ENCODE measurements around the gene GCNT3.

The GCNT3 gene

DNA sequence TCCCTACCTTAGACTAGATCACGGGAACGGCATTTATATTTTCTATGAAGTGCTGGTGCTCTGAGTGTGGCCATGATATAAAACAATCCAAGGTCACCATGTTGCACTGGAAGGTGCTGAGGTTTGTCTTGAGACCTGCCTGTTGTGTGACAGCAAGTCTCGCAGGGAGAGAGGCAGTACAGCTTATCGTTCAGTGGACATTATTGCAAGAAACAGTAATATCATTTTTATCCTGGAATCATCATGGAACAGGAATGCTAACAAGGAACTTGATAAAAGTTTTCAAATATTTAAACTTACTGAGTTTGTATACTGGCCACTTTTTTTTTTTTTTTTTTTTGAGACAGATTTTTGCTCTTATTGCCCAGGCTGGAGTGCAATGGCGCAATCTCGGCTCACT, 40.0 kb upstream of the GCNT3 start:
- no peak for TF ChIP-seq CTCF (IDR thresholded peaks at IDR 0.05; ENCODE audit: insufficient read depth, low read depth, low read length, missing control alignments)
- no peak overlapping the region for H3K4me3 ChIP-seq (ENCODE audit: low read depth, low read length)
- DNase-seq (ENCODE audit: low read depth) = no peak

- no peak for TF ChIP-seq CTCF (IDR thresholded peaks at IDR 0.05; ENCODE audit: insufficient read depth, low read depth, low read length, missing control alignments)
- H3K4me3 ChIP-seq (ENCODE audit: low read depth, low read length) = no peak overlapping the region
- no peak for DNase-seq (ENCODE audit: low read depth)
These were observed 28.5 kb upstream of the GCNT3 start for GRCh38 chr15:59583088-59583487.

- TF ChIP-seq CTCF (IDR thresholded peaks at IDR 0.05; ENCODE audit: insufficient read depth, low read depth, low read length, missing control alignments) = no peak
- no peak overlapping the region for H3K4me3 ChIP-seq (ENCODE audit: low read depth, low read length)
- DNase-seq (ENCODE audit: low read depth) = no peak
These were observed 24.3 kb upstream of the GCNT3 start for GRCh38 chr15:59587085-59587826.

DNA sequence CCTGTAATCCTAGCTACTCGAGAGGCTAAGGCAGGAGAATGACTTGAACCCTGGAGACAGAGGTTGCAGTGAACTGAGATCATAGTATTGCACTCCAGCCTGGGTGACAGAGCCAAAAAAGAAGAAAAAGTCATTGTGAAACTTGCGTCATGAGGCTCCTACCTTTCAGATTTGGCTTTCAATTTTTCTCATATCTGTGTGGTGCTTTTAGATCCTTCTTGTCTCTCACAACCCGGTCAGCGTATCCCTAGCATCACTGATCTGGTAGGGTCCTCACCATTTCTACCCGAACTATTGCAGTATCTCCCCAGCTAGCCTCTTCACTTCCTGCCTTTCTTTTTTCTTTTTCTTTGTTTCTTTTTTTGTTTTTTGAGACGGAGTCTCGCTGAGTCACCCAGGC, 21.6 kb upstream of the GCNT3 start:
- no peak for TF ChIP-seq CTCF (IDR thresholded peaks at IDR 0.05; ENCODE audit: insufficient read depth, low read depth, low read length, missing control alignments)
- peak; percentile 68 for DNase-seq (ENCODE audit: low read depth)
- no peak overlapping the region; the same call in 1 of the 2 replicates for H3K4me3 ChIP-seq (ENCODE audit: low read depth, low read length)

DNA sequence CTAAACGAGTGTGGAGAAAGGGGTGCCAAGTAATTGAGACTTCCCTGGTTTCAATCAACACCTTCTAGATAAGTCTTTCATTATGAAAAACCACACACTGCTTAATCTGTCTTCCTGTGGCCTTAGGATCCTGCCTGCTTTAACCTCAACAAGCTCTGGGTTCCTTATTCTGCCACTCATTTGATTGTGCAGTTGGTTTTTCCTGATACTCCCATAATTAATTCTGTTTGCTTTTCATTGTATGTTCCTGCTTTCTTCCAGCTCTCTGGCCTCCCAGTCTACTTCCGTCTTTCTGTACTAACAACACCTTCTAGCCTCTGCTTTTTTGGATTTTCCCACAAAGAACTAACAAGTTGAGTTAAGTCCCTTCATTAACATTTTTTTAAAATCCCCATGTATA, 20.2 kb upstream of the GCNT3 start:
- DNase-seq (ENCODE audit: low read depth) = no peak

DNA sequence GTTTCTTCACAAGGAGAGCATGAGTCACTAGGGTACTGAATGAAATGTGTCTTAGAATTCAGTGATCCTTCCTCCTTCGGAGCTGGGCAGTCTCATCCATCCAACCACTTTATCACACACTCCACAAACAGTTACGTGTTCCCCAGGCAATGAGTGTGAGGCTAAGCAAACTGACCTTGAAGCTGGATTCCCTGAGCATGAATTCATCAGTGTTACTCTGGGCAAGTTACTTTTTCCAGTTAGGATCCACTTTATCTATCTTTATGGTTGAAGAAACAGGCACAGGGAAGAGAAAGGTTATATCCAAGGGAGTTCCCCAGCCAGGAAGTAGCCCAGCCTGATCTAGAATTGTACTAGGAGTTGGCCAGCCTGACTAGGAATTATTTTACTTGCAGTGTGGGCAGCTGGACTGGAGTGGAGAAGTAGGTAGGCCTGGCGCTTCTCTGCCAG, 17.1 kb upstream of the GCNT3 start:
- no peak for TF ChIP-seq CTCF (IDR thresholded peaks at IDR 0.05; ENCODE audit: insufficient read depth, low read depth, low read length, missing control alignments)
- no peak overlapping the region for H3K4me3 ChIP-seq (ENCODE audit: low read depth, low read length)
- no peak for DNase-seq (ENCODE audit: low read depth)

More for the DNA sequence above, 20.2 kb upstream of the GCNT3 start:
- no peak for TF ChIP-seq CTCF (IDR thresholded peaks at IDR 0.05; ENCODE audit: insufficient read depth, low read depth, low read length, missing control alignments)
- H3K4me3 ChIP-seq (ENCODE audit: low read depth, low read length) = no peak overlapping the region

- H3K4me3 ChIP-seq (ENCODE audit: low read depth, low read length) = no peak overlapping the region
- no peak for TF ChIP-seq CTCF (IDR thresholded peaks at IDR 0.05; ENCODE audit: insufficient read depth, low read depth, low read length, missing control alignments)
- no peak for DNase-seq (ENCODE audit: low read depth)
These were observed 16.6 kb upstream of the GCNT3 start for GRCh38 chr15:59594991-59595390.
